Ecto neural progenitor cell (in vitro differentiated cells): ENCODE results near the gene CCDC51.

Experiments used
- DNase-seq: peaks from one replicate; pipeline ENCODE4 v3.0.0-alpha.2; 2018; ENCODE audit warnings: low spot score

Gene CCDC51

GRCh38 chr3:48433472-48434118 lies 6.3 kb downstream of the CCDC51 start:
- no peak for DNase-seq

GRCh38 chr3:48432411-48433371 lies 7.2 kb downstream of the CCDC51 start:
- peak; percentile 73 for DNase-seq

DNA sequence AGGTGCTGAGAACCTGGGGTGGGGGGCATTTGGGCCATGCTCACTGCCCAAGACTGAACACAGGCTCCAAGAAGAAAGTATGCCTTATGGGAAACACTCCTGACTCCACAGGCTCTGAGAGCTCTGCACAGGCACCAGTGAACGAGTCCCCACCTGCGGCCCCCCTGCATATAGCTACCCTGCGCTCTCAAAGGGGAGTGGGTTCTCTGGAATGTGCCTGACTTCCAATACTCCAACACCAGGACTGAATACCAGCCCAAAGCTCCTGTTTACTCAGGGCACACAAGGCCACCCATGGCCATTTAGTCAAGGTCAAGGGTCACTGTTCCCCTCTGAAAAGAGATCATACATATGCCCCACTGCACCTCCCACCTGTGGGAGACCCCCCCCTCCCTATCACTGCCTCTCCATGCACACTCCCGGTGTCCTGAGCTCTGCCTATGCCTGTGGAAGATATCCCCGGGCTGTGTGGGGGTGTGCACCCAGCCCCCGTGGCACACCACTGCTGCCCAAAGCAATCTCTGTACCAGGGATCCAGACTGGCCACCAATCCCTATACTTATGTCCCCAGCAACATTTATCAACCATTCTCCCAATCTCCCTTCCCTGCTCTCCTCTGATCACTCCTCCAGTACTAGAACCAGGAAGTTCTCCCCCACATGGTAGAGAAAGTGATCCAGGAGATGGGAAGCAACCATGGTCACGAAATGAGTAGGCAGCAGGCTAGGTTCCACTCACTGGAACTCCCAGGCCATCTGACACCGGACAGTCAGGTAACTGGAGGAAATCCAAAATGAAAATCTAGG lies 8.5 kb downstream of the CCDC51 start:
- DNase-seq: no peak

- DNase-seq: no peak
These were observed 9.2 kb downstream of the CCDC51 start for GRCh38 chr3:48430708-48431101.

- DNase-seq: peak; percentile 81
These were observed 9.8 kb downstream of the CCDC51 start, which contains the start of gene PLXNB1 for GRCh38 chr3:48429960-48430707. PLXNB1 (minus strand) TSS chr3:48430086; CDS start chr3:48424611, 5,475 bp downstream.

DNA sequence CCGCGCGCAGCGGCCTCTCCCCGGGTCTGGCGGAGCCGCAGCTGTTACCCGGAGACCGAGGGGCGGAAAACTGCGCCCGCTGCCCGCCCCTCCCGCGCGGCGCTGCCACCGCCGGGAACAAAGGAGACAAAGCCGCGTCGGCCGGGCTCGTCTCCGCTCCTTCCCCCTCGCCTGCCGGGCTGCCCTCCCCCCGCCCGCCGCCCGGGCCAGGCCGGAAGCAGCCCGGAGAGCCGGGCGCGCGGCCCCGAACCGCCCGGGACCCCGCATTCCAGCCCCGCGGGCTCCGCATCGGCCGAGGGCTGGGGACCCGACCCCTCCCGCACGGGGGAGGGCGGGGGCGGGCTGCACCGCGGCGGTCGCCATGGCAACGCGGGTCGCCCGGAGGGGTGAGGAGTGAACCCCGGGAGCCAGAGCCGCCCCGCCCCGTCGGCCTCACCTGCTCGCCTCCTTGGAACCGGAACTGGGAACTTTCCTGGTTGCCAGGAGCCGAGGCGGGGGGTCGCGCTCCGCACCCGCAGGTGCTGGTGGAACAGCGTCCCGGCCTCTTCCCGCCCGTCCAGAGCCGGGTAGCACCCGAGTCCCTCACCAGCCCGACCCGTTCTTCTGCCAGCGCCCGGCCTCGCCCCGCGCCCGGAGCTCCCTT lies 10.5 kb downstream of the CCDC51 start:
- DNase-seq: peak; percentile 85

DNA sequence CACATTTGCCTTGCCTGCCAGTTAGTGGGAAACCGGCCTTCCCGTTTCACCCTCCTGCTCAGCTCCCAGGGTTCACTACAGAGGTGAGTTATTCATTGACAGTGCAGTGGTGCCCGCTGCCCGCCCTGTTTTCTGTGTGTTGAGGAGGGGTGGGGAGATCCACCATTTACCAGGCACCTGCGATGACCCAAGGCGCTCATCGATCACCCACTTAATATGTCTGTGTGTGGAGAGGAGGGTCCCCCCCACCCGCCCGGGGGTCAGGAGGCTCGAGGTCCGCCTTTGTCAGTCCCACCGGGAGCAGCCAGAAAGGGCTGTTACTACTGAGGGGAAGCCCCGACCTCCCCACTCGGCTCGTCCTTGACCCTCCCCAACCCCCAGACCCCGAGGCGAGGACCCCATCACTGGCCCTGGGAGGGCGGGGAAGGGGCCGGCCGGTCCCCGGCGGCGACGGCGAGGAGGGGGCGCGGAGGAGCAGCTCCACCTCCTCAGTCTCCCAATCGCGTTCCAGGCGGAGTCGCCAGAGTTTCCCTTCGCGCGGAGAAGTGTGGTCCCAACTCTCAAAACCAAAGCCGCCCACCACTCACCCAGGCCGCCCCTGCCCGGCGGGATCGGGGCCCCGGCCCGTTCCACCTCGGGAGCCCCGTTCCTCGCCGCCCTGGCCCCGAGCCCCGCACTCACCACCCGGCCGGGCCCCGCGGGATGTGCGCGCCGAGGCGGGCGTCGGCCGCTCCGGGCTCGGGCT lies 11.2 kb downstream of the CCDC51 start:
- DNase-seq: peak; percentile 79

DNA sequence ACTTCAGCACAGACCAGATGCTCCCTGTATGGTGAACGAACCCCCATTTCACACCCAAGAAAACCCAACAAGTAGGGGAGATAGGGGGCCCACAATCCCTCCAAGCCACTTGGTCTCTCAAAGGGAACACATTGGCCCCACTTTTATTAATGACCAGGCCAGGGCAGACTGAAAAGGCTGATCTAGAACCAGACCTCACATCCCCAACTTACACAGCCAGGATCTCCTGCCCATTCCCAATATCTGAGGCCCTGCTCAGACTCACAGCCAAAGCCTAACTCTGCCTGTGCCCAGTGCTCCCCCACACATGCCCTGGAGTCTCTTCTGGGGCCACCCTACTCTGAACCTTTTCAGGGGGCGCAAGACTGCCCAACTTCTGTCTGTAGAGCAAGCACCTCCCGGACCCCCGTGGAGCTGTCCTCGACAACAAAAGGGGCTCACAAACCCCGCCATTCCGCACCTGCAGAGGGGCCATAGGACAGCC lies 11.8 kb downstream of the CCDC51 start:
- no peak for DNase-seq

DNA sequence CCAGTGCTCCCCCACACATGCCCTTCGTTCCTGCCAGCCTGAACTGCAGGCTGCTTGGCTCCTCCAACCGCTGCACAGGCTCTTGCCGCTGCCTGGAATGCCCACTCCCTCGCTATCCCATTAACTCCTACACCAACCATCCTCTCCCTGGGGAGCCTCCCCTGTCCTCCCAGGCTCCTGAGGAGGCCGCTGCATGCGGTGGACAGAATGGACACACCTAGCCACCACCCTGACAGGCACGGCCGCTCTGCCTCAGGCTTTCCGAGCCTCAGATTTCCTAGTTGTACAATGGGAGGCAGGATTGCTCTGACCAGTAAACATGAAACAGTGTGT lies 12.3 kb downstream of the CCDC51 start:
- no peak for DNase-seq

DNA sequence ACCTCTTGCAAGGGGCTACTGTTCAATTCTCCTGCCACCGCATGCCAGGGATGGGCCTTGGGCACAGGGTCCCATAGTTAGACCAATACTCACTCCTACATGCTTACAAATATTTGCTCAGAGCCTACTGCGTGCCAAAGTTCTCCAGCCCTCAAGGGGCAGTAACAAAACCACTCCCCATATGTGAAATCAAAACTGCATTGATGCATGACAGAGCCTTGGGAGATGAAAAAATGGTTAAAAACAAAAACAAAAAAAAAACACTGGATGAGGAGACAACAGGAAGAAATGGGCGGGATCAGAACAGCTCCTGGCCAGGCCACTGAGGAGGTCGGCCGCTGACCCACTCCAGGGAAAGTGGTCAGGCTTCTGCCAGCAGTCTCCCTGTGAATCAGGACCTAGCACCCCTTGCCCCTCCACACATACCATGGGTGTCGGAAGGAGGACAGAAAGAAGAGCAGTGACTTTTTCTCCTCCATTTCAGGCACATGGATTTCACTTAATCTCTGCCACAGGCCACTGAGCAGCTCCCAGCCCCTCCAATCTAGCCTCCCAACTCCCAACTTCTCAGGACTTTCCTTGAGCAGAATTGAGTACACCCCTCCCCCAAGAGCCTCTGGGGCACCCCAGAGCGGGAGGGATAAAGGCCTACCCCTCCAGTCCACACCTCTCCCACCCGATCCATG lies 12.8 kb downstream of the CCDC51 start:
- no peak for DNase-seq

- DNase-seq: no peak
These were observed 13.5 kb downstream of the CCDC51 start for GRCh38 chr3:48426401-48426909.

DNA sequence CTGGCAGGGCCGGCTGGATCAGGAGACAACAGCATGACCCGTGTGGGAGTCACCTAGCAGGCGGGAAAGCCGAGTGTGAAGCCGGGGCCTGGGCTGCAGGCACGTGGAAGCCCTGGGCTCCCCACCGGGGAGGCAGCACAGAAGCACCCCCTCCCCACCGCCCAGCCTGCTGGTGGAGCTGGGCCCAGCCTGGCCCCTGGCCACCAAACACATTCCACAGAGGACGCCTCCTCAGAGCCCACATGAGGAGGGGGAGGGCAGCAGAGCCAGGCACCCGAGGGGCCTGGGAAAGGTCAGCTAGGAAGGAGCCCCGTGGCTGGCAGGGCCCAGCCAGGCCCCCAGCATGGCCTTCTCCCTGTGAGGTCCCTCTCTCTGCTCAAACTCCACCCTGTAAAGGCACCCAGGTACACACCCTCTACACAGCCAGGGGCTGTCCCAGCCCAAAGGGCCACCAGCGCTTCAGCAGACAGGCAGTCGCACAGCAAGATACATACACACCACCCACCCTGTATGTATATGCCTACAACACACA lies 14.6 kb downstream of the CCDC51 start:
- no peak for DNase-seq

DNA sequence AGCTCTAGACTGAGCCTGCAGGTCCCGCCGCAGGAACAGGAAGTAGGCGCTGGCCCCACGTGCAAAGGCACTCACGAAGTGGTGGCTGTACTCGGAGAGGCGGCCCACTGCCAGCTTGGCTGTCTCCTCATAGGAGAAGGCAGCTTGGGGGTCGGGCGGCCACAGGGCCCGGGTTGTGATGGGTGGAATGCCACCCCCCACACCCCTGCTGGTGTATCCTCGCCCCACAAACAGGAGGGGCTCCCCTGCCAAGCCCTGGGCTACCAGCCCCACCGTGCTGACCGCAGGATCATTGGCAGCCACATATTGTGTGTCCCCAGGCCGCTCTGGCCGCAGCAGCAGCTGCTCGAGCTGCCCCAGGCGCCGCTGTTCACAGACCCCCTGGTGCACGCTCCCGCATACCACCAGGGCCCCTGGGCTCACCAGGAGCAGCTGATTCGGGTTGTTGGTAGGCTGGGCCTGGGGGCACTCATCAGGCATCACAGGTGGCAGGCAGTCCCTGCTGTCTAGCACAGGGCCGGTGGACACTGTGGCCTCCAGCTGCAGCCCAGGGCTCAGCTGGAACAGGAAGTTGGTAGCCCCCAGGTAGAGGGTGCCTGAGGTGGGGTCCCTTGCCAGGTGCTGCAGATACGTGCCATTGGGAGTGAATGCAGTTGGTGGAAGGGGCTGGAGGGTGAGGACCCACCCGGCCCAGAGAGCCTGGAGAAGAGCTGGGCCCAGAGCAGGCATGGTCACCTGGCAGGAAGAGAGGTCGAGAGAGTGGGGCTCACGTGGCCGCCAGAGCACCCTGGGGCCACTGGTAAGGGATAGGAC lies 15.8 kb downstream of the CCDC51 start:
- DNase-seq: no peak

DNA sequence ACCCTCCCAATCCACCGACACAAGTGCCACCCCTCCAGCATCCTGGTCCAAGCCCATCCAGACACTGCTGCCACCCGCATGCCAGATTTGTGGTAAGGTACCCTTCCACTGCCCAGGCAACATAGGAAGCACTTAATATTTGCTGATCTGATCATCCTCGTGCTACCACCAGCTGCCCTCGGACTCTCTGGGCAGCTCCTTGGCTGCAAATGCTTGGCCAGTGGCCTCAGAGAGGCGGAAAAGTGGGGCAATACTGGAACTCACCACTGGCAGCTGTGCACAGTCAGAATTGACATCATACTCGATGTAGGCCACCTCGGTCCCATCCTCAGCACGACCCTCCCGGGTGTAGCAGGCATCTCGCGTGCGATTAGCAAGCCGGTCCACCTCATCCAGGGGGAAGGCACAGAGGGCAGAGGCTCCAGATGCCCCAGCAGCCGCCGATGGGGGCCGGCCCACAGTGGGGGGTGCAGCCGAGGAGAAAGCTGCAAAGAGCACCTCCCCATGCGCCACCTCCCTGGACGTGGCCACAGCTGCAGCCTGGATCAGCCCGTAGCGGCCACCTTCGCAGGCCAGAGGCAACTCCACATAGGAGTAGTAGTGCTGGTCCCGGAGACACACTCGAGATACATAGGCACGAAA lies 16.6 kb downstream of the CCDC51 start:
- DNase-seq: no peak

GRCh38 chr3:48422681-48423080 lies 17.2 kb downstream of the CCDC51 start:
- no peak for DNase-seq

DNA sequence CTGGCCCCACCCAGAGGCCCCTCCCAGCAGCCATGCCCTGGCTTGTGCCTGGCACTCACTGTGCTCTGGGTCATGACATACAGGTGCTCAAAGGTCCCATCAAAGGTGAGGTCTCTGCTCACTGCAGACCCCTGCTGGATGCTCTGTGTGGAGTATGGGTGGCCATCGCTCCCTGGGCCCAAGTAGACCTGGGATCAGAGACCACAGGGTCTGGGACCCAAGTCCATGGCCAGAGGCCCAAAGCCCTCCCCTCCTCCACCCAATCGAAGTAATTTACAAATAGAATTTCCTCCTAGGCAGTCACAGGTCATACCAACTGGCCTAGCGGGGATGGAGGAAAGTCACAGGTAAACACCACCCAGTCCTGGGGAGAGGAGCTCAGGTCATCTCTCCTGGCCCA lies 17.6 kb downstream of the CCDC51 start:
- no peak for DNase-seq

DNA sequence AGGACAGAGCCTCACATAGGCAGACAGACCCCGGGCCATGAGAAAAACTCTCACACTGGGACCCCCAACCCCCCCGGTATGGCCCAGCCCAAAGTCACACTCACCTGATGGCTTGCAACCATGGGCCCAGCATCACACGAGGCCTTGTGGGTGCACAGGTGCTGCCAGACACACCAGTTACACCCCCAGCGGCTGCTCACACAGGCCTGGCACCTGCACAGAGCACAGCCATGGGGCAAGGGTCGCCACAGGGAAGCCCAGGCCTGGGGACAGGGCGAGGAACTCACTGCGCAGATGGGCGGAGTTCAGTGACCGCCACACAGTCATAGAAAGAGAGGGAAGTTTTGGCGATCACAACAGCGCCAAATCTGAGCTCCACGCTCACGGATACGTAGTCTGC lies 19.4 kb downstream of the CCDC51 start:
- no peak for DNase-seq

- no peak for DNase-seq
These were observed 20.3 kb downstream of the CCDC51 start for GRCh38 chr3:48419597-48419996.
